Central memory CD8-positive, alpha-beta T cell (primary cell): Measurements from ENCODE around the gene ZMYND10.

ENCODE experiments used
- ATAC-seq: fragments of 150-1000 bp; cut with Tn5 transposase; replicated peaks from 2 replicates; pipeline ENCODE4 v1.10.0; 2022; ENCODE audit warnings: mild to moderate bottlenecking, moderate FRiP score, moderate number of reproducible peaks; ENCODE audit not compliant: poor library complexity, severe bottlenecking; ENCODE audit errors: extremely low read depth
- DNase-seq, 2 donors: peaks; one replicate each; pipeline ENCODE4 v3.0.0; 2021; ENCODE audit warnings: low spot score in 2 of 2
- H3K27ac Mint-ChIP-seq: one replicate; pipeline ENCODE4 v1.8.0; 2022; ENCODE audit warnings: low read depth, mild to moderate bottlenecking, moderate library complexity, mixed read lengths
- H3K27me3 Mint-ChIP-seq: one replicate; pipeline ENCODE4 v1.8.0; 2022; ENCODE audit warnings: mixed read lengths
- H3K36me3 Mint-ChIP-seq: one replicate; pipeline ENCODE4 v1.8.0; 2022; ENCODE audit warnings: mild to moderate bottlenecking, moderate library complexity, mixed read lengths; ENCODE audit not compliant: insufficient read depth
- H3K4me1 Mint-ChIP-seq: one replicate; pipeline ENCODE4 v1.8.0; 2022; ENCODE audit warnings: mixed read lengths
- H3K4me3 Mint-ChIP-seq: one replicate; pipeline ENCODE4 v1.8.0; 2022; ENCODE audit warnings: mild to moderate bottlenecking, moderate library complexity, mixed read lengths
- H3K9me3 Mint-ChIP-seq: one replicate; pipeline ENCODE4 v1.8.0; 2022; ENCODE audit warnings: mixed read lengths

Gene ZMYND10

GRCh38 chr3:50345586-50346234 is at the start of gene ZMYND10:
ZMYND10 (minus strand) TSS chr3:50345732; CDS start chr3:50345579, 153 bp downstream.
- DNase-seq, result peak; percentile 50 to 53
- peak within 1 kb of the TSS; percentile 80 for H3K27ac Mint-ChIP-seq
- H3K36me3 Mint-ChIP-seq, result peaks cover 14% of the 10 kb centered on the region
- no peaks in the 10 kb centered on the region for H3K27me3 Mint-ChIP-seq
- no peak for ATAC-seq
- H3K4me3 Mint-ChIP-seq, result peak within 1 kb of the TSS; percentile 73
- no peaks in the 10 kb centered on the region for H3K9me3 Mint-ChIP-seq
- H3K4me1 Mint-ChIP-seq, result peaks cover 55% of the 10 kb centered on the region

- ATAC-seq, result no peak
- Mint-ChIP-seq H3K4me1 (peaks cover 9% of the 10 kb centered on the region), H3K27me3 (no peaks in the 10 kb centered on the region)
These were observed 47.5 kb upstream of the ZMYND10 start for GRCh38 chr3:50393061-50393460.

GRCh38 chr3:50392101-50392715 is 46.7 kb upstream of the ZMYND10 start:
- Mint-ChIP-seq H3K9me3 (no peaks in the 10 kb centered on the region), H3K27me3 (no peaks in the 10 kb centered on the region), H3K4me1 (peaks cover 8% of the 10 kb centered on the region), H3K4me3 (no peak overlapping the region), H3K36me3 (no peaks in the 10 kb centered on the region), H3K27ac (no peak overlapping the region)
- ATAC-seq (no peak), DNase-seq (no peak)

More at GRCh38 chr3:50393061-50393460, 47.5 kb upstream of the ZMYND10 start:
- Mint-ChIP-seq H3K4me3 (no peak overlapping the region), H3K36me3 (no peaks in the 10 kb centered on the region), H3K9me3 (no peaks in the 10 kb centered on the region), H3K27ac (no peak overlapping the region)
- DNase-seq, result no peak

GRCh38 chr3:50390508-50391224 is 45.1 kb upstream of the ZMYND10 start:
- H3K27me3 Mint-ChIP-seq, result no peaks in the 10 kb centered on the region
- ATAC-seq (no peak), DNase-seq (no peak)
- no peak overlapping the region for H3K4me3 Mint-ChIP-seq
- H3K27ac Mint-ChIP-seq, result no peak overlapping the region
- no peaks in the 10 kb centered on the region for H3K36me3 Mint-ChIP-seq
- H3K4me1 Mint-ChIP-seq, result peaks cover 8% of the 10 kb centered on the region
- H3K9me3 Mint-ChIP-seq, result no peaks in the 10 kb centered on the region

GRCh38 chr3:50389414-50389767 is 43.9 kb upstream of the ZMYND10 start:
- no peak for ATAC-seq
- Mint-ChIP-seq H3K4me1 (peaks cover 8% of the 10 kb centered on the region), H3K4me3 (no peak overlapping the region)

GRCh38 chr3:50388720-50389413 is 43.3 kb upstream of the ZMYND10 start:
- H3K9me3 Mint-ChIP-seq, result no peaks in the 10 kb centered on the region

More at GRCh38 chr3:50389414-50389767, 43.9 kb upstream of the ZMYND10 start:
- Mint-ChIP-seq H3K27ac (no peak overlapping the region), H3K36me3 (no peaks in the 10 kb centered on the region), H3K9me3 (no peaks in the 10 kb centered on the region), H3K27me3 (no peaks in the 10 kb centered on the region)
- no peak for DNase-seq

GRCh38 chr3:50388016-50388719 is 42.6 kb upstream of the ZMYND10 start:
- Mint-ChIP-seq H3K27me3 (no peaks in the 10 kb centered on the region), H3K27ac (no peak overlapping the region), H3K9me3 (no peaks in the 10 kb centered on the region), H3K4me1 (peaks cover 8% of the 10 kb centered on the region), H3K36me3 (peaks cover 2% of the 10 kb centered on the region), H3K4me3 (no peak overlapping the region)
- no peak for ATAC-seq
- DNase-seq, result no peak

More at GRCh38 chr3:50388720-50389413, 43.3 kb upstream of the ZMYND10 start:
- Mint-ChIP-seq H3K27me3 (no peaks in the 10 kb centered on the region), H3K4me3 (no peak overlapping the region), H3K36me3 (peaks cover 2% of the 10 kb centered on the region), H3K27ac (no peak overlapping the region), H3K4me1 (peaks cover 8% of the 10 kb centered on the region)
- DNase-seq, result no peak
- no peak for ATAC-seq

GRCh38 chr3:50385754-50386153 is 40.2 kb upstream of the ZMYND10 start:
- DNase-seq, result no peak
- H3K4me3 Mint-ChIP-seq, result no peak overlapping the region
- H3K4me1 Mint-ChIP-seq, result no peaks in the 10 kb centered on the region
- no peak overlapping the region for H3K27ac Mint-ChIP-seq
- no peak for ATAC-seq
- peaks cover 2% of the 10 kb centered on the region for H3K36me3 Mint-ChIP-seq
- no peaks in the 10 kb centered on the region for H3K9me3 Mint-ChIP-seq
- no peaks in the 10 kb centered on the region for H3K27me3 Mint-ChIP-seq

GRCh38 chr3:50383750-50384149 is 38.2 kb upstream of the ZMYND10 start:
- H3K27ac Mint-ChIP-seq, result no peak overlapping the region

GRCh38 chr3:50382722-50383121 is 37.2 kb upstream of the ZMYND10 start:
- Mint-ChIP-seq H3K27ac (no peak overlapping the region), H3K4me3 (no peak overlapping the region), H3K36me3 (peaks cover 2% of the 10 kb centered on the region), H3K27me3 (no peaks in the 10 kb centered on the region), H3K4me1 (no peaks in the 10 kb centered on the region), H3K9me3 (no peaks in the 10 kb centered on the region)
- ATAC-seq (no peak), DNase-seq (no peak)

More at GRCh38 chr3:50383750-50384149, 38.2 kb upstream of the ZMYND10 start:
- Mint-ChIP-seq H3K9me3 (no peaks in the 10 kb centered on the region), H3K4me3 (no peak overlapping the region), H3K36me3 (peaks cover 2% of the 10 kb centered on the region), H3K4me1 (no peaks in the 10 kb centered on the region), H3K27me3 (no peaks in the 10 kb centered on the region)
- no peak for ATAC-seq
- no peak for DNase-seq

GRCh38 chr3:50381383-50381782 is 35.9 kb upstream of the ZMYND10 start:
- H3K4me1 Mint-ChIP-seq, result no peaks in the 10 kb centered on the region
- no peak overlapping the region for H3K4me3 Mint-ChIP-seq
- no peaks in the 10 kb centered on the region for H3K27me3 Mint-ChIP-seq
- no peaks in the 10 kb centered on the region for H3K9me3 Mint-ChIP-seq
- H3K36me3 Mint-ChIP-seq, result peaks cover 2% of the 10 kb centered on the region
- H3K27ac Mint-ChIP-seq, result no peak overlapping the region
- ATAC-seq (no peak), DNase-seq (no peak)
